H1 (cell line): Measurements from ENCODE around the gene COL16A1. TPM values are rescaled to one million over a fixed set of nuclear protein-coding genes. Genes with fewer than 3 reads are reported as not detected.
A peak's percentile ranks its signal among the peaks of the same experiment; 100 is the strongest.

Source experiments
- BACH1 ChIP-seq: IDR thresholded peaks from 2 replicates; pipeline ENCODE4 v1.6.1; 2012; ENCODE audit warnings: low read length, improper control_type of control experiment
- NANOG ChIP-seq: IDR thresholded peaks from 2 replicates; pipeline ENCODE4 v1.6.1; 2011; ENCODE audit warnings: low read length, low read depth, mild to moderate bottlenecking, inconsistent platforms; ENCODE audit not compliant: insufficient read depth, poor library complexity, severe bottlenecking
- PHF8 ChIP-seq: fragments of 200-600 bp; sonication (generic); conservative IDR thresholded peaks from 2 replicates; pipeline ENCODE4 v1.7.1; 2012; ENCODE audit warnings: low read depth, mild to moderate bottlenecking, inconsistent platforms, low read length, moderate library complexity
- POLR2A ChIP-seq, 2 experiments: IDR thresholded peaks; 1 replicate in 1 of 2; 2 replicates in 1 of 2; pipeline ENCODE4 v1.6.1; 2011; ENCODE audit warnings: low read depth in 2 of 2, low read length in 2 of 2, mild to moderate bottlenecking in 2 of 2; ENCODE audit errors: control extremely low read depth in 1 of 2
- RXRA ChIP-seq: IDR thresholded peaks from 2 replicates; pipeline ENCODE4 v1.6.1; 2011; ENCODE audit warnings: low read depth, mild to moderate bottlenecking, low read length, moderate library complexity; ENCODE audit not compliant: insufficient read depth
- SIN3A ChIP-seq, 2 experiments: IDR thresholded peaks in 1 of 2; conservative IDR thresholded peaks in 1 of 2; 2 replicates each; pipeline ENCODE4 v1.6.1; 2011 to 2012; ENCODE audit warnings: low read length in 2 of 2, improper control_type of control experiment in 1 of 2, low read depth in 1 of 2, mild to moderate bottlenecking in 1 of 2
- SUZ12 ChIP-seq: fragments of 200-600 bp; sonication (generic); IDR thresholded peaks from 2 replicates; pipeline ENCODE4 v1.6.1; 2012; ENCODE audit warnings: mild to moderate bottlenecking, inconsistent platforms, low read length, moderate library complexity, mixed read lengths
- polyA plus RNA-seq, 7 experiments: library from polyadenylated mRNA; depleted of rRNA in 3 of 7; stranded (reverse) in 5 of 7; unstranded in 2 of 7; fragments of >200 nt in 5 of 7; fragments of 200-250 nt in 2 of 7; gene quantifications; 1 replicate in 5 of 7; 2 replicates in 1 of 7; 4 replicates in 1 of 7; pipeline versions ENCODE4 v1.2.1 to v1.2.3, GENCODE V29; 2011 to 2013; ENCODE audit warnings: missing spikeins in 2 of 7, mixed read lengths in 2 of 7
- total RNA-seq: library from RNA; stranded (reverse); fragmentation: NEBNext Ultra II Directional; extraction: Animal tissue kit (Norgen Biotek cat#: 25700); gene quantifications from 2 replicates; pipeline ENCODE4 v1.2.1, GENCODE V29; 2021

Gene COL16A1
- total and polyA plus RNA-seq, 2 of the 8 experiments (the other 6 are each of a cell fraction or from before 2014, with no cell fraction given) = 2.0 to 10.5 TPM

DNA sequence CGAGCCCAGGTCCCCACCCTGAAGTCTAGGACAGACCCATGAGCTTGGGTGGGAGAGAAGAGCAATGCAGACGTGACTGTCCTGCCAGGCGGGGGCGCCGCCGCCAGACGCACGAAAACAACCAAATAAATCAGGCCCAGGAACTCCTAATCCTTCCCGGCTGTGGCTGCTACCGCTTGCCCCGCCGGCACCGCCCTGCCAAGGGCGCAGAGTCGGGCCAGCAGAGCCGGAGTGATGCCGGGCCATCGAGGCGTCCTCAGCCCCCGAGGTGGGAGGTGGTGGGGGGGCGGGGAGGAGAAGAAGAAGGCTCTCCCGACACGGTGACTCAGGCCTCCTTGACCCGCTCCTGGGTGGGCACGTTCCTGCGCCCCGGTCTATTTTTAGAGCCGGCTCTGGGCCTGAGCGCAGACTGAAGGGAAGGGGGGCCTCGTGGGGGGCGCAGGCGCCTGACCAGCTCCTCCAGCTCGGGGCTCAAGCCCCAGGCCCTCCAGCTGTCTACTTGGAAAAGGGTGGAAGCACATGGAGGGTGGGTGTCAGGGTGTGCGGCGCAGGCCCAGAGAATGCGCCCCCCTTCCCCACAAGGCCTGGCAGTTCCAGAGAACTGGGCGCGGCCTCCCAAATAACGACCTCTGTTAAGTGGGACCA lies 10.7 kb upstream of the COL16A1 start (continued):
- TF ChIP-seq SUZ12 (no peak), RXRA (no peak), POLR2A (IDR thresholded peaks at IDR 0.05; ENCODE audit: control extremely low read depth in 1 of 2, low read depth in 2 of 2, low read length in 2 of 2) (0 out of 3 replicates have a peak, but pooled peaks of 1 of the 2 experiments have one; percentile 23), PHF8 (0 out of 2 replicates have a peak, but pooled peaks have one; percentile 30), NANOG (no peak), BACH1 (peak; percentile 17; the same call in 1 of the 2 replicates), SIN3A (conservative IDR thresholded peaks at IDR 0.05 in 1 of 2, IDR thresholded peaks at IDR 0.05 in 1 of 2; ENCODE audit: low read depth in 1 of 2, low read length in 2 of 2) (peak in 1 of 2 experiments; percentile 73; a peak in 1 of 4 replicates)
